Cardiac muscle cell (in vitro differentiated cells and primary cell): ENCODE measurements around the gene CLCN3. TPM values are rescaled to one million over a fixed set of nuclear protein-coding genes. Genes with fewer than 3 reads are reported as not detected.
"Not testable (repeated sequence)": the region's sequence is repeated elsewhere in the genome, so short reads cannot be mapped to it uniquely, and the experiment has no call there.

ENCODE experiments used
- DNase-seq, 2 donors: peaks; one replicate each; pipeline versions ENCODE4 v3.0.0 to v3.0.0-alpha.2; 2010 to 2017; ENCODE audit warnings: low read depth in 1 of 2, low spot score in 1 of 2
- H3K27ac ChIP-seq: fragments of 200-600 bp; sonication (generic); 2 replicates; pipeline ENCODE4 v1.5.1; 2016
- H3K27me3 ChIP-seq: fragments of 200-600 bp; sonication (generic); 2 replicates; pipeline ENCODE4 v1.6.0; 2016; ENCODE audit warnings: control low read depth
- H3K36me3 ChIP-seq: fragments of 200-600 bp; sonication (generic); 2 replicates; pipeline ENCODE4 v1.5.1; 2016; ENCODE audit warnings: control low read depth
- H3K4me1 ChIP-seq: fragments of 200-600 bp; sonication (generic); 2 replicates; pipeline ENCODE4 v1.8.1; 2017; ENCODE audit warnings: low read depth, mild to moderate bottlenecking, mixed run types
- H3K4me3 ChIP-seq: fragments of 200-600 bp; sonication (generic); 2 replicates; pipeline ENCODE4 v1.5.1; 2016; ENCODE audit warnings: mild to moderate bottlenecking
- H3K9me3 ChIP-seq: fragments of 200-600 bp; sonication (generic); 2 replicates; pipeline ENCODE4 v1.5.1; 2017; ENCODE audit warnings: low read depth, mild to moderate bottlenecking, control low read depth
- polyA plus RNA-seq: library from polyadenylated mRNA; unstranded; fragments of >200 nt; fragmentation: Nextera tagmentation; extraction: Ambion mirVana; gene quantifications from 2 replicates; pipeline ENCODE4 v1.2.1, GENCODE V29; 2016
- total RNA-seq: library from RNA; depleted of rRNA; stranded (reverse); fragments of >200 nt; gene quantifications from 2 replicates; pipeline ENCODE4 v1.2.3, GENCODE V29; 2016
- TF ChIP-seq, protein P1 (sequence below): IDR thresholded peaks from 2 replicates; pipeline ENCODE4 v1.5.1; 2012; ENCODE audit warnings: low read depth, mild to moderate bottlenecking, low read length

Gene CLCN3
- total and polyA plus RNA-seq, 2 experiments from 2014 or later = 22.4 to 48.7 TPM

DNA sequence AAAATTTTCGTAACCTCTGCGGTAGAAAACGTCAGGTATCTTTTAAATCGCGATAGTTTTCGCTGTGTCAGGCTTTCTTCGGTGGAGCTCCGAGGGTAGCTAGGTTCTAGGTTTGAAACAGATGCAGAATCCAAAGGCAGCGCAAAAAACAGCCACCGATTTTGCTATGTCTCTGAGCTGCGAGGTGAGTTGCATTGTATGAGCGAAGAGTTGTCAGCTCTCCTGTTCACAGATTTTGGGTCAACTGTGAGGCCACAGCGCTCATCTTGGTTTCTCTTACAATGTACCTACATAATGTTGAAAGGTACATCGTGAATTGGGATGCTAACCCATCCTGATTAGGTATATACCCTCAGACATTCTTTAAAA lies 486 bp downstream of the CLCN3 start:
- H3K36me3 ChIP-seq = no peaks in the 10 kb centered on the region
- H3K9me3 ChIP-seq = no peaks in the 10 kb centered on the region
- TF ChIP-seq, protein P1, sequence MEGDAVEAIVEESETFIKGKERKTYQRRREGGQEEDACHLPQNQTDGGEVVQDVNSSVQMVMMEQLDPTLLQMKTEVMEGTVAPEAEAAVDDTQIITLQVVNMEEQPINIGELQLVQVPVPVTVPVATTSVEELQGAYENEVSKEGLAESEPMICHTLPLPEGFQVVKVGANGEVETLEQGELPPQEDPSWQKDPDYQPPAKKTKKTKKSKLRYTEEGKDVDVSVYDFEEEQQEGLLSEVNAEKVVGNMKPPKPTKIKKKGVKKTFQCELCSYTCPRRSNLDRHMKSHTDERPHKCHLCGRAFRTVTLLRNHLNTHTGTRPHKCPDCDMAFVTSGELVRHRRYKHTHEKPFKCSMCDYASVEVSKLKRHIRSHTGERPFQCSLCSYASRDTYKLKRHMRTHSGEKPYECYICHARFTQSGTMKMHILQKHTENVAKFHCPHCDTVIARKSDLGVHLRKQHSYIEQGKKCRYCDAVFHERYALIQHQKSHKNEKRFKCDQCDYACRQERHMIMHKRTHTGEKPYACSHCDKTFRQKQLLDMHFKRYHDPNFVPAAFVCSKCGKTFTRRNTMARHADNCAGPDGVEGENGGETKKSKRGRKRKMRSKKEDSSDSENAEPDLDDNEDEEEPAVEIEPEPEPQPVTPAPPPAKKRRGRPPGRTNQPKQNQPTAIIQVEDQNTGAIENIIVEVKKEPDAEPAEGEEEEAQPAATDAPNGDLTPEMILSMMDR = no peak
- peak overlapping the region; percentile 75 for H3K4me3 ChIP-seq
- no peaks in the 10 kb centered on the region for H3K27me3 ChIP-seq
- peak in 1 of 2 donors; percentile 48 for DNase-seq
- peak overlapping the region; percentile 96 for H3K27ac ChIP-seq
- peaks cover 9% of the 10 kb centered on the region for H3K4me1 ChIP-seq

GRCh38 chr4:169621731-169622492 lies 1.5 kb downstream of the CLCN3 start:
- Histone ChIP-seq H3K9me3 (no peaks in the 10 kb centered on the region), H3K27ac (no peak overlapping the region), H3K36me3 (no peaks in the 10 kb centered on the region), H3K4me3 (peak overlapping the region; percentile 75), H3K27me3 (no peaks in the 10 kb centered on the region), H3K4me1 (peaks cover 9% of the 10 kb centered on the region)
- peak in 1 of 2 donors; percentile 62 for DNase-seq
- TF ChIP-seq, protein P1 = no peak

DNA sequence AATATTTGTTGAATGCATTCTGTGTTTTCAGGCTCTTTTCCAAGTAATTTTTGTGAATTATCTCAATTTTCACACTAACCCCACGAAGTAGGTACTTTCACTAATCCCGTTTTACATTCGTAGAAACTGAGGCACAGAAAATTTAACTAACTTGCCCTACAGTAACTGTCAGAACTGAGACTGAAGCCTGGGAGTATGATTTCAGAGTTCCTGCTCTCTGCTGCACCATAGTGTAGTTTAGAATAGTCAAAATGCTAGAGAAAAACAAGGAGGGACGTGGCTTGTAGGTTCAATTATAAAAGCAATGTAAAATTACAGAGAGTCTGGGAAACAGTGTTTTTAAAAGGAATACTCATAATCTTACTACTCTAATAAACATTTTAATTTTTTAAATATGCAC lies 2.2 kb downstream of the CLCN3 start:
- peaks cover 9% of the 10 kb centered on the region for H3K4me1 ChIP-seq
- no peak for DNase-seq
- peak overlapping the region; percentile 75 for H3K4me3 ChIP-seq
- TF ChIP-seq, protein P1 = no peak
- H3K27ac ChIP-seq = no peak overlapping the region
- no peaks in the 10 kb centered on the region for H3K36me3 ChIP-seq
- H3K27me3 ChIP-seq = no peaks in the 10 kb centered on the region
- no peaks in the 10 kb centered on the region for H3K9me3 ChIP-seq

GRCh38 chr4:169624012-169624411 lies 3.6 kb downstream of the CLCN3 start:
- not testable (repeated sequence) for H3K27ac ChIP-seq, H3K27me3 ChIP-seq, DNase-seq, H3K4me3 ChIP-seq, H3K9me3 ChIP-seq, H3K36me3 ChIP-seq, H3K4me1 ChIP-seq

DNA sequence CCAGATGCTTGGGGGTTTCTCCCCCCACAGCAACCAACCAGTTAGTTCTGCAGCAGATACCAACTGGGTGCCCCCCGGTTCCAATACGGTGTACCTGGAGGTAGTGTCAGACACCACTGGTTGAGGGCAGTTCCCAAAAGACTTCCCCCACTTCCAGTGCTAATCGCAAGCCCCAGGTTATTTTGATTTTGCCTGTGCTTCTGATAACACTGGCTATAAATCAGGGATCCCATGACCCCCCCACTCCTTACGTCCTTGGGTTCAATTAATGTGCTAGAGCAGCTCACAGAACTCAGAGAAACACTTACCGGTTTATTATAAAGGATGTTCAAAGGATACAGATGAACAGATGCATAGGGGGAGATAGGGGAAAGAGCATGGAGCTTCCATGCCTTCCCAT lies 5.5 kb downstream of the CLCN3 start:
- Histone ChIP-seq H3K27me3 (no peaks in the 10 kb centered on the region), H3K27ac (no peak overlapping the region), H3K36me3 (no peaks in the 10 kb centered on the region), H3K9me3 (no peaks in the 10 kb centered on the region), H3K4me3 (no peak overlapping the region), H3K4me1 (peaks cover 9% of the 10 kb centered on the region)
- TF ChIP-seq, protein P1 = no peak
- DNase-seq = no peak
